Neural progenitor cell (in vitro differentiated cells): ENCODE measurements around the gene RSF1.

Experiments
- EZH2 ChIP-seq: fragments of 200-600 bp; sonication (generic); IDR thresholded peaks from 2 replicates; pipeline ENCODE4 v1.6.1; 2017; ENCODE audit warnings: antibody characterized with exemption, mild to moderate bottlenecking, moderate library complexity
- TF ChIP-seq, protein P1 (sequence below): fragments of 200-600 bp; sonication (generic); IDR thresholded peaks from 2 replicates; pipeline ENCODE4 v1.5.1; 2017; ENCODE audit warnings: antibody characterized with exemption, mild to moderate bottlenecking

GRCh38 chr11:77690649-77691048 is 129.9 kb downstream of the RSF1 start:
- no peak for TF ChIP-seq EZH2
- TF ChIP-seq, protein P1, sequence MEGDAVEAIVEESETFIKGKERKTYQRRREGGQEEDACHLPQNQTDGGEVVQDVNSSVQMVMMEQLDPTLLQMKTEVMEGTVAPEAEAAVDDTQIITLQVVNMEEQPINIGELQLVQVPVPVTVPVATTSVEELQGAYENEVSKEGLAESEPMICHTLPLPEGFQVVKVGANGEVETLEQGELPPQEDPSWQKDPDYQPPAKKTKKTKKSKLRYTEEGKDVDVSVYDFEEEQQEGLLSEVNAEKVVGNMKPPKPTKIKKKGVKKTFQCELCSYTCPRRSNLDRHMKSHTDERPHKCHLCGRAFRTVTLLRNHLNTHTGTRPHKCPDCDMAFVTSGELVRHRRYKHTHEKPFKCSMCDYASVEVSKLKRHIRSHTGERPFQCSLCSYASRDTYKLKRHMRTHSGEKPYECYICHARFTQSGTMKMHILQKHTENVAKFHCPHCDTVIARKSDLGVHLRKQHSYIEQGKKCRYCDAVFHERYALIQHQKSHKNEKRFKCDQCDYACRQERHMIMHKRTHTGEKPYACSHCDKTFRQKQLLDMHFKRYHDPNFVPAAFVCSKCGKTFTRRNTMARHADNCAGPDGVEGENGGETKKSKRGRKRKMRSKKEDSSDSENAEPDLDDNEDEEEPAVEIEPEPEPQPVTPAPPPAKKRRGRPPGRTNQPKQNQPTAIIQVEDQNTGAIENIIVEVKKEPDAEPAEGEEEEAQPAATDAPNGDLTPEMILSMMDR = no peak
